Right ventricle myocardium inferior (tissue), 1 donor: Measurements from ENCODE around the gene IFI27. TPM values are rescaled to one million over a fixed set of nuclear protein-coding genes. Genes with fewer than 3 reads are reported as not detected.
"Not testable (repeated sequence)": the region's sequence is repeated elsewhere in the genome, so short reads cannot be mapped to it uniquely, and the experiment has no call there.

Experiments used
- ATAC-seq: fragments of 200-7000 bp; cut with Tn5 transposase; one replicate; pipeline ENCODE4 v1.9.1; 2020; ENCODE audit warnings: mild to moderate bottlenecking, moderate library complexity
- DNase-seq: peaks from one replicate; pipeline ENCODE4 v3.0.0; 2021; ENCODE audit errors: missing footprints
- intact Hi-C: fragments of 100-400 bp; cut with DNase I; formaldehyde crosslinking; loops from one replicate; pipeline ENCODE4 v1.11.0; 2022
- total RNA-seq: library from RNA; stranded (reverse); fragmentation: NEBNext Ultra II Directional; extraction: Animal tissue kit (Norgen Biotek cat#: 25700); gene quantifications from one replicate; pipeline ENCODE4 v1.2.1, GENCODE V29; 2021
- donor health status: DM: no; HTN: yes; CAD: no; lungs with severe emphysema.

IFI27 gene
- total RNA-seq, 1 donor from 2014 or later: 164 TPM

GRCh38 chr14:94139006-94139405, 28.5 kb downstream of the IFI27 start:
- intact Hi-C loops: no loop called here
- DNase-seq (no peak), ATAC-seq (no peak)

DNA sequence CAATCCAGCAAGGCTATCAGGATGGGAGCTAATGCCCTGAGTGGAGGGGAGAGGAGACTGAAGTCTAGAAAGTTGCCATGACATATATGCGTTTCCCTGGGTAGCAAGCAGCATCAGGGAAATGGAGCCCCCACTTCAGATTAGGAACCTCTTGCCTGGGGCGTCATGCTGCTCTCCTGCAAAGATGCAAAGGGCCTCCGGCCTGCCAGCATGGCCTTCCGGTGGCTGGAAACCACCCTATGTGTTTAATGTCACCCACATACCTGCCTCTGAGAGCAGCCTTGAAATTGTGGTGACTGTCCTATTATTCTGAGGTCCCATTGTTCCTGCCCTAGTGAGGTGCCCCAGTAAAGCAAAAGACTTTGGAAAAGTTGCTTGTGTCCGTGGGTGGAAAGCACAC, 28.9 kb downstream of the IFI27 start:
- DNase-seq: no peak
- intact Hi-C loops: no loop called here
- no peak for ATAC-seq

GRCh38 chr14:94142247-94142646, 31.7 kb downstream of the IFI27 start:
- DNase-seq: no peak
- intact Hi-C loops: no loop called here
- ATAC-seq: no peak

DNA sequence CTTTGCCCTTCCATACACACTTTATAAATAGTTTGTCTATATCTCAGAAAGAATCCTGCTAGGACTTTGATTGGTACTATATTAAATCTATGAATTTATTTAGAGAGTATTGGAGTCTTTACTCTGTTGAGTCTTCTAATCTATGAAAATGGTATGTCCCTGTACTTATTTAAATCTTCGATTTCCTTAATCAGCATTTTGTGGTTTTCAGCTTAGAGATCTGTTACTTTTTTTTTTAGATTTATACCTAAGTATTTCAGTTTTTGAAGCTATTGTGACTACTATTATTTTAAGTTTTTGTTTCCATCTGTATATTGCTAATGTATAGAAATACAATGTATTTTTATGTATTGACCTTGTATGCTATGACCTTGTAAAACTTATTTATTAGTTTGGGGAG, 32.3 kb downstream of the IFI27 start:
- ATAC-seq: no peak
- intact Hi-C loops: no loop called here

GRCh38 chr14:94143239-94143638, 32.7 kb downstream of the IFI27 start:
- DNase-seq (no peak), ATAC-seq (no peak)
- intact Hi-C loops: no loop called here

More for the DNA sequence above, 32.3 kb downstream of the IFI27 start:
- no peak for DNase-seq

GRCh38 chr14:94143711-94144110, 33.2 kb downstream of the IFI27 start:
- DNase-seq (no peak), ATAC-seq (no peak)
- intact Hi-C loops: no loop called here

DNA sequence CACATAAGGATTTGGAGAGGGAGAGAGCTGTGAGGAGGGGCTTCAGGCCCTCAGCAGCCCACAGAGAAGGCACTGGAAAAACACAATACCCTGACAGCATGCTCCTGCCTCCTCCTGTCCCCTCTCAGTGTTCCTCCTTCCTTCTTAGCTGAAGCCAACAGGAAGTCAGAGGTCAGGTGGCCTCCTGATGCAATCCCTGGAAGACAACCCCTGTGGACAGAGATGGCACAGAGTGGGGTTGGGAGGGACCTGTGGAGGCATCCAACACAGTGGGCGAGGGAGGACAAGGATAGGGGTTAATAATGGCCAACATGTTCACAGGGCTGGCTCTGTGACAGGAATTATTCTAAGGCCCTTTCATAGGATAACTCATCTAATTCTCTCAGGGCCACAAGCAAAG, 34.2 kb downstream of the IFI27 start:
- ATAC-seq (peak; percentile 28), DNase-seq (no peak)
- intact Hi-C loops: no loop called here

GRCh38 chr14:94145902-94146527, 35.5 kb downstream of the IFI27 start:
- ATAC-seq (no peak), DNase-seq (no peak)
- intact Hi-C loops: no loop called here

DNA sequence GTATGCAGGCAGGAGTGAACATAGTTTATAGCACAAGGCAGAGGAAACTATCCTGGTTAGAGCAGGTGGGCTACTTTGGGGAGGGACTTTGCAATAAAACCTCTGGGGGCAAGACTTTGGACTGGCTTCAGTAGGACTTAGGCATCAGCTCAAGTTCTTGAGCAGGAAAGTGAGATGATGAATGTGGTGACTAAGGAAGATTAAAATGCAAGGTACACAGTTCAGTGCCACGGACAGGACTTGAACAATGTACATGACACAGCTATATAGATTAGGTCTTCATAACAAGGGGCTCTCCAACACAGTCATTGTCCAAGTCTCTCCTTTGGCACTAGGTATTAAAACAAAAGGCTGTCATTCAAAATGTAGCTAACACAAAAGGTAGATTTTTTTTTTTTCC, 42.1 kb downstream of the IFI27 start:
- ATAC-seq: no peak
- DNase-seq: no peak
- intact Hi-C loops: no loop called here

GRCh38 chr14:94153750-94154342, 43.3 kb downstream of the IFI27 start:
- ATAC-seq (no peak), DNase-seq (no peak)
- intact Hi-C loops: no loop called here

DNA sequence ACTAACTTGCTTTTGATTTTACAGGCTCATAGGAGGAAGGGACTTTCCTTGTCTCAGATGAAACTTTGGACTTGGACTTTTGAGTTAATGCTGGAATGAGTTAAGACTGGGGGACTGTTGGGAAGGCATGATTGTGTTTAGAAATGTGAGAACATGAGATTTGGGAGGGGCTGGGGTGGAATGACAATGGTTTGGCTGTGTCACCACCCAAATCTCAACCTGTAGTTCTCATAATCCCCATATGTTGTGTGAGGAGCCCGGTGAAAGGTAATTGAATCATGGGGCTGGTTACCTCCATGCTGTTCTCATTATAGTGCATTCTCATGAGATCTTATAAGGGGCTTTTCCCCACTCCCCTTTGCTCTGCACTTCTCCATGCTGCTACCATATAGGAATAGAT, 45.6 kb downstream of the IFI27 start:
- DNase-seq, ATAC-seq: not testable (repeated sequence)

GRCh38 chr14:94157197-94157596, 46.7 kb downstream of the IFI27 start:
- ATAC-seq (peak; percentile 89), DNase-seq (no peak)
- intact Hi-C loops: no loop called here

More for the DNA sequence above, 45.6 kb downstream of the IFI27 start:
- intact Hi-C loops: not testable (repeated sequence)

GRCh38 chr14:94158239-94158883, 47.8 kb downstream of the IFI27 start:
- intact Hi-C loops: no loop called here
- ATAC-seq (no peak), DNase-seq (no peak)

DNA sequence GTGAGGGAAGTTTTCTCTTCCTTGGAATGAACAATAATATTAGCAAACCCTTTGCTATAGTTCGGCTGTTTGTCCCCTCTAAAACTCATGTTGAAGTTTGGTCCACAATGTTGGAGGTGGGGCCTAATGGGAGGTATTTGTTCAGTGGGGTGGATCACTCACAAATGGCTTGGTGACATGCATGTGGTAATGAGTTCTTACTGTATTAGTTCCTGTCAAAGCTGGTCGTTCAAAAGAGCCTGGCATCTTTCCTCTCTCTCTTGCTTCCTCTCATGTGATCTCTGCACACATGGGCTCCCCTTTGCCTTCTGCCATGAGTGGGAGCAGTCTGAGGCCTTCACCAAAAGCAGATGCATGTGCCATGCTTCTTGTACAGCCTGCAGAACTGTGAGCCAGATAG, 50.5 kb downstream of the IFI27 start:
- intact Hi-C loops: no loop called here
- no peak for ATAC-seq
- no peak for DNase-seq

DNA sequence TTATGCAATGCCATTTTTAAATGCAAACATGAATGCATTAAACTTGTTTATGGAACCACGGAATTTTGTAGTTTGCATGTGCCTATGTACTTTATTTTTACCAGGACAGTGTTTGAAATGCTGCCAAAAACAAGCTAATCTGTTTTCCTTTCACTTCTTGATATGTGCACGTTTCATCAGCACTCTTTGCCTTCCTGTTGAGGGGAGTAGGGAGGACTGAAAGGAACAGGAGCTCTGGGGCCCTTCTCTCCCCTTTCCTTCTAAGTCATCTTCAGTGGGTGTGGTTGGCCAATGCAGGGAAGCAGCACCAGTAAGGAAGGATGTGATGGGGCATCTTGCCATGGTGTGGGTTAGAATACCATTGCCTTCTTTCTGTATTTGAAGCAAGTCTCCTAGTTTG, 51.4 kb downstream of the IFI27 start:
- ATAC-seq (no peak), DNase-seq (no peak)
- intact Hi-C loops: no loop called here

DNA sequence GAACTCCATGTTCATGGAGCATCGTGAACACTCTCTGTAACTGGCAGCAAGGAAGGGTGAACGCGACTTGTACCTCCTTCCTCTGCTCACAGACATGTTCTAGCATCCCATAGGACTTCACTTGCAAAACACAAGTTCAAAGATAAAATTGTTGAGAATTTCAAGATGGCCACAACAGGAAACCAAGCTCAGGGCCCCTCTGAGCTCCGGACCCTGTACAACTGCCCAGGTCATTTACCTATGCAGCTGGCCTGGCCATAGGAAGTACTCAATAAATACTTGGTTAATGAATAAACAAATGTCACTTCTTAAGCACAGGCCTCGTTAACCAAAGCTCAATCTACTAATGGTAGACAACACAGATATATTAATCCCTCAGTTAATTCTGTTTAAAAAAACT, 51.9 kb downstream of the IFI27 start:
- DNase-seq (no peak), ATAC-seq (no peak)
- intact Hi-C loops: no loop called here

DNA sequence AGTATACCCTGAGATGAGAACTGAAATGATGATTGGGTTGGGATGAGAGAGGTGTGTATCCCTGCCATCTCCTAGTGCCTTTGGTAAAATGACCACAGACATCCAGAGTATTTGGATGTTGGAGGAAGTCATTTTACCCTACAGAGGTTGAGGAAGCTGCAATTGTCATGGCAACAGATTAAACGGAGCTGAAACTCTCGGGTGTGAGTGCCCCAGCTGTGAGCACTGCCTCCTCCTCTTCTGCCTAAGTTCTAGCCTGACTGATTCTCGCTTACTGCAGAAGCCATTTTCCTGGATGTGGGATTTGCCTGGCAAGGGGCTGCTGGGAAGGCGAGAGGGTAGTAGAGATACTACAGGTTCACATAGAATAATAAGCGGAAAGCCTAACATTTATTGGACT, 53.3 kb downstream of the IFI27 start:
- DNase-seq (no peak), ATAC-seq (no peak)
- intact Hi-C loops: no loop called here

DNA sequence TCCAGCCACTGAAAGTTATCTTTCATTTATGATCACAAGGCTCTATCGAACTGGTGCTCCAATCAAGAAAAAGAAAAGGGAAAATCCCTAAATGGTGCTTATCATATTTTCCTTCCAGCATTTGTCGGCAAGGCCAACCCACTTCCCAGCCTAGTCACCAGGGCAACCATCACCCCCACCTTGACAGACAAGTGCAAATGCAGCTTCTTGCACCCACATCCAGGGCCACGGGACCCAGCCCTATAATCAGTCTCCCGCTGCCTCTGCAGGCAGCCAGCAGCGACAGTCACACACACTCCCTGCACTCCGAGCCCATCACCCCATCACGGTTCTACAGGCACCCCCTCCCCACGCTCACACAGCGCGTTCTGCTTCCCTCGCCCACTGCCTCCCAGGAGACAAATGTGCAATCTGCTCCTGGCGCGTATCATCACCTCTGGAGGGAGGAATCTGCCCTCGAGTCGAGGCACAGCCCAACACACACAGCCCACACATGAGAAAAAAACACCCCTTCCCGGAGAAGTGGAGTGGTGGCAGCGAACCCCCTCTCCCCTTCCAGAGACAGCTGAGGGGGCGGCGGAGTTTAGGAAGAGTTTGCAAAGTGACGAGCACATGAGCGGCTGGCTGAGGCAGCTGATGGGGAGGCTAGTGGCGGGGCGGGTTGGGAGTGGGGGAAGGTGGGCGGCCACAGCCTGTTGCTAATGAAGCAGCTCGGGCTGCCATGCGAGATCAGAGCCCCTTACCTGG, 54.3 kb downstream of the IFI27 start:
- ATAC-seq: no peak
- DNase-seq: no peak
- intact Hi-C loops: no loop called here

DNA sequence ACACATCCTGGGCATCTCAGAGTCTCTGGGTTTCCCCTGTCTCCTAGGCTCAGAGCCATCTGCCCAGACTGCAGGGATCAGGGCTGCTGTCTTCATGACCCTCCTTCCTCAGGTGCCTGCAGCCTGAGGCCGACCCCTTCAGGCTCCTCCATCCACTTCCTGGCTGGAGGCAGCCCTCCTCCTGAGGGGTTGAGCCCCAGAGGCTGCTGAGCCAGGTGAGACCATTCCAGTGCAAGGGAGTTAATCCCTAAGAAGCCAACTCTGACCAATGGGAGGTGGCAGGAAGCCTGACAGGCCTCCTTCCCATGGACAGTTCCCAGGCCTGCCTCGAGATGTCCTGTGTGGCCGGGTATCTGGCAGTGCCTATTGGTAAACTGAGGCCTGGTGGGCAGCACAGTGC, 55.2 kb downstream of the IFI27 start:
- DNase-seq (no peak), ATAC-seq (no peak)
- intact Hi-C loops: no loop called here
